NCI-H146 (cell line): Measurements from ENCODE around the gene ELP4.
"Not testable (repeated sequence)": the region's sequence is repeated elsewhere in the genome, so short reads cannot be mapped to it uniquely, and the experiment has no call there.

Experiments
- DNase-seq: peaks from one replicate; lab custom pipeline; 2025; lab: John Stamatoyannopoulos, UW

ELP4 gene

GRCh38 chr11:31542862-31543261, 33.3 kb downstream of the ELP4 start:
- DNase-seq = no peak

GRCh38 chr11:31555938-31556337, 46.4 kb downstream of the ELP4 start:
- no peak for DNase-seq

GRCh38 chr11:31558001-31558400, 48.4 kb downstream of the ELP4 start:
- no peak for DNase-seq

GRCh38 chr11:31560842-31561476, 51.4 kb downstream of the ELP4 start:
- DNase-seq = no peak

- not testable (repeated sequence) for DNase-seq
These were observed 55.0 kb downstream of the ELP4 start for GRCh38 chr11:31564517-31564916.

GRCh38 chr11:31574133-31574532, 64.6 kb downstream of the ELP4 start:
- DNase-seq = not testable (repeated sequence)

GRCh38 chr11:31575764-31576163, 66.2 kb downstream of the ELP4 start:
- DNase-seq = not testable (repeated sequence)

- not testable (repeated sequence) for DNase-seq
These were observed 69.8 kb downstream of the ELP4 start for GRCh38 chr11:31579412-31579811.

- no peak for DNase-seq
These were observed 73.1 kb downstream of the ELP4 start for GRCh38 chr11:31582697-31583096.

GRCh38 chr11:31598454-31598853, 88.9 kb downstream of the ELP4 start:
- DNase-seq = no peak

- no peak for DNase-seq
These were observed 92.2 kb downstream of the ELP4 start for GRCh38 chr11:31601635-31602282.

GRCh38 chr11:31606893-31607292, 97.3 kb downstream of the ELP4 start:
- no peak for DNase-seq

GRCh38 chr11:31607914-31608313, 98.3 kb downstream of the ELP4 start:
- no peak for DNase-seq

- no peak for DNase-seq
These were observed 99.4 kb downstream of the ELP4 start for GRCh38 chr11:31608995-31609394.

- DNase-seq = no peak
These were observed 101.0 kb downstream of the ELP4 start for GRCh38 chr11:31610544-31610943.

- DNase-seq = no peak
These were observed 107.7 kb downstream of the ELP4 start for GRCh38 chr11:31617246-31617645.

GRCh38 chr11:31619980-31620379, 110.4 kb downstream of the ELP4 start:
- no peak for DNase-seq

GRCh38 chr11:31620434-31620833, 110.9 kb downstream of the ELP4 start:
- peak; percentile 21 for DNase-seq

- DNase-seq = no peak
These were observed 116.3 kb downstream of the ELP4 start for GRCh38 chr11:31625868-31626267.

- DNase-seq = peak; percentile 20
These were observed 118.5 kb downstream of the ELP4 start for GRCh38 chr11:31628111-31628510.

- no peak for DNase-seq
These were observed 127.4 kb downstream of the ELP4 start for GRCh38 chr11:31636983-31637382.

- no peak for DNase-seq
These were observed 131.0 kb downstream of the ELP4 start for GRCh38 chr11:31640611-31641010.

- peak; percentile 60 for DNase-seq
These were observed 132.0 kb downstream of the ELP4 start for GRCh38 chr11:31641477-31642062.

- no peak for DNase-seq
These were observed 134.3 kb downstream of the ELP4 start for GRCh38 chr11:31643857-31644256.
